Measurements from ENCODE around the gene CCNDBP1. TPM values are rescaled to one million over a fixed set of nuclear protein-coding genes. Genes with fewer than 3 reads are reported as not detected.

Gene CCNDBP1
- total and polyA plus RNA-seq, 2 of the 8 experiments (the other 6 are each of a cell fraction or from before 2014, with no cell fraction given): 23.4 to 29.0 TPM

DNA sequence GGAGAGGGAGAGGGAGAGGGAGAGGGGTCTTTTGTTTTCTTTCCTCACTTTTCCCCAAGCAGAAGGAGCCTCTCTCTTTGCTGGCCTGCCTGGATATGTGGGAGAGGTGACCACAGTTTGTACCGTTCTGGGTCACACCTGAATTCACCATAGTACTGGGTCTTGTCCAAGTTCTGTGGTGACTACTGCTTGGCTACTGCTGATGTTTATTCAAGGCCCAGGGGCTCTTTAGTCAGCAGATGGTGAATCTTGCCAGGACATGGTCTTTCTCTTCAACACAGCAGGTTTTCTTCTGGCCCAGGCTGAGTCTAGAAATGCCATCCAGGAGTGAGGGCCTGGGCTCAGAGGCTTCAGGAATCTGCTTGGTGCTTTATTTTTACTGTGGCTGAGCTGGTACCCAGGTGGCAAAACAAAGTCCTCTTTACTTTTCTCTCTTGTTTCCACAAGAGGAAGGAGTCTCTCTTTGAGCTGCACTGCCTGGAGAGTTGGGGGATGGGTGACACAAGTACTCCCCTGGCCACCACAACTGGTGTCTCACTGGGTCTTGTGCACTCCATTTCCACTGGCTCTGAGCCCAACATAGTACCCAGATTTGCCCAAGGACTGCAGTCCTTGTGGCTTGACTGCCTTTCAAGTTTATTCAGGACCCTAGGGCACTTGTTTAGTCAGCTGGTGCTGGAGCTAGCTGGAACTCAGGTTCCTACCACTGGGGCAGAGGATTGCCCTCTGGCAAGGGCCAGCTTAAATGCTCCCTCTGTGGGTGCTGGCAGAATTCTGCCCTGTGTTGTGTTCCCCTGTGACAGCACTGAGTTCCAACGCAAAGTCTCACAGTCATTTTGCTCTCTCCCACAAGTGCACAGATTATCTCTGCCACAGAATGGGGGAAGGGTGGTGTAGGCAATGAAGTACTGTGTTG lies 16.8 kb upstream of the CCNDBP1 start (continued):
- TF ChIP-seq GTF2F1 (IDR thresholded peaks at IDR 0.05; ENCODE audit: borderline replicate concordance, low read depth, low read length) (no peak), SRF (IDR thresholded peaks at IDR 0.05; ENCODE audit: low read depth, low read length) (no peak), POLR2A (IDR thresholded peaks at IDR 0.05; ENCODE audit: control extremely low read depth in 1 of 2, low read depth in 2 of 2, low read length in 2 of 2) (no peak)

All from H1 (cell line).